Activated T-cell treated with anti-CD3 and anti-CD28 coated beads, Interleukin-2, amount 50 U/mL, for 1 hour (primary cell): ENCODE results near the gene TRIM44.
"Not testable (repeated sequence)": the region's sequence is repeated elsewhere in the genome, so short reads cannot be mapped to it uniquely, and the experiment has no call there.

ENCODE experiments used
- DNase-seq: peaks from one replicate; pipeline ENCODE4 v3.0.0-alpha.2; 2020

The TRIM44 gene

DNA sequence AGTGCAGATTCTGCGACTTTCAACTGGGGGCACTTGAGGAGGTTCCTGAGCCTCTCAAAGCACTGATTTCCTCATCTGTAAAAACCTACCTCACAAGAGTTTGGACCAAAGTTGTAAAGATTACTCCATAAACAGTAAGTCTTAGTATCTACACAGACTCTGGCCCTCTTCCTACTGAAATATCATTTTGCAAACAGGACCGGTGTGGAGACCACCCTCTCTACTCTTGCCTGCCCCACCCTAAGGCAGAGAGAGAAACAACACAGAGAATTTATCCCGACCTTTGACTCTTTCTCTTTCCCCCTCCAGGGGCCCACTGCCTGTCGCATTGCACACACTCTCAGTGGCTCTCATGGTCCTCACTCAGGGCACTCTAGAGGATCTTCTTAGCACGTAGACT, 163.4 kb downstream of the TRIM44 start:
- DNase-seq = no peak

DNA sequence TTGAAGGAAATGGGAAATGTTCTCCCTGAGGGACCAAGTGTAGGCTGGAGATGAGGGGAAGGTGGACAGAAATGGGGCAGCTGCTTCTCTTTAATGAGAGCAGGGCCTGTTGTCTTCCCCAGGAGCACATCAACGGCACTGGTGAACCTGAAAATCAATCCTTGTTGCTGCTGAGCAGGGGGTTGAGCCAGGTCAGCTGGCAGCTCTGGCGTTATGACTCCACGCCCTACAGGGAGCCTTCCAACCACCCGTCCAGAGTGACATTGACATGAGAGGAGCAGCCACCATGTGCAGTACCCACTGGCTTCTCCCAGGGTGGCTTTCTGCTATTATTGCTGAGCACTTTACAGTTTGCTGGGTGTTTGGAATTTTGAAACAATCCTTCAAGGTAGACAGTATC, 164.4 kb downstream of the TRIM44 start:
- DNase-seq = no peak

DNA sequence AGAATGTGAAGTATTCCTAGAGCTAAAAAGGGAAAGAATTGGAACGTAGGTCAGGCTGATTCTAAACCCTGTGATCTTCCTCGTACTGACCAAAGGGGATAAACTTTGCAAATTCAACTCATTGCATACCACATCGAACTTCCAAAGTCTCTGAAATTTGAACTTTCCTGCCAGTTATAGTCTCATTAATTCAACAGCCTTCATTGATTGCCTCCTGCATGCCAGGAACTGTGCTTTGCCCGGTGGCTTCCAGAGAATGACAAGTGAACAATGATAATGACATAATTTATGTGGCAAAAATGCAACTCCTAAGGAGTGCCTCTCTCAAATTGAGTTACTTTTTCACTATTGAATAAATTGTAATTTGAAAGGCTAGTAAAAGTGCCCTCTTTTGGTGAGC, 173.6 kb downstream of the TRIM44 start:
- DNase-seq = no peak

DNA sequence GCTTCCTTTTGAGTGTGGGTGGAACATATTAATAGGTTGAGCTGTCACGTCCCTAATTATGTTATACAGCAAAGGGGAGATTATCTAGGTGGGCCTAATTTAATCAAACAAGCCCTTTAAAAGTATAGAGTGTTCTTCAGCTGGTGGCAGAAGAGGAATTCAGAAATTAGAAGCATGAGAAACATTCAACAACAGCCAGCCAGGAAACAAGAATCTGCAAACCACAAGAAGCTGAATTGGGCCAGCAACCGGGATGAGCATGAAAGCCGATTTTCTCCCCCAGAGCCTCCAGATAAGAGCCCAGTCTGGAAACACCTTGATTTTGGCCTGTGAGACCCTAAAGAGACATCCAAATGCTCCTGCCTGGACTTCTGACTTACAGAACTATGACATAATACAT, 175.5 kb downstream of the TRIM44 start:
- DNase-seq = no peak

- not testable (repeated sequence) for DNase-seq
These were observed 176.3 kb downstream of the TRIM44 start for GRCh38 chr11:35838697-35839367.

GRCh38 chr11:35839368-35840161, 177.0 kb downstream of the TRIM44 start:
- DNase-seq = no peak

- DNase-seq = no peak
These were observed 179.2 kb downstream of the TRIM44 start for GRCh38 chr11:35841733-35842132.

- DNase-seq = no peak
These were observed 180.4 kb downstream of the TRIM44 start for GRCh38 chr11:35842958-35843357.

GRCh38 chr11:35844579-35844978, 182.0 kb downstream of the TRIM44 start:
- no peak for DNase-seq

DNA sequence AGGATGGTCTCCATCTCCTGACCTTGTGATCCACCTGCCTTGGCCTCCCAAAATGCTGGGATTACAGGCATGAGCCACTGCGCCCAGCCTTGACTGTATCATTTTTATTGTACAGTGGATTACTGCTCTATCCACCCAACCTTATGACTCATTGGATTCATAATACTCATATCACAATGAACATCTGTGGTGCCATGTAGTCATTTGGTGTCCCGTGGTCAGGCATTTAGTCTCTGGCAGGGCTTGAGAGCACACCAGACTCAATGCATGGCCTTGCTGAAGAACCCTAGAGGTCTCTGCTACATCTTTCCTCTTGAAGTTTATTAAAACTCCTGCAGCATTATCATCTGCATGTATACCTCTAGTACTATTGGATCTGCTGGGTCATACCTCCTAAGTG, 183.3 kb downstream of the TRIM44 start:
- no peak for DNase-seq

- no peak for DNase-seq
These were observed 184.3 kb downstream of the TRIM44 start for GRCh38 chr11:35846874-35847273.

- DNase-seq = no peak
These were observed 184.9 kb downstream of the TRIM44 start for GRCh38 chr11:35847473-35847872.

- no peak for DNase-seq
These were observed 186.0 kb downstream of the TRIM44 start for GRCh38 chr11:35848616-35849015.

- DNase-seq = no peak
These were observed 187.6 kb downstream of the TRIM44 start for GRCh38 chr11:35850191-35850590.

GRCh38 chr11:35851342-35851741, 188.8 kb downstream of the TRIM44 start:
- no peak for DNase-seq

DNA sequence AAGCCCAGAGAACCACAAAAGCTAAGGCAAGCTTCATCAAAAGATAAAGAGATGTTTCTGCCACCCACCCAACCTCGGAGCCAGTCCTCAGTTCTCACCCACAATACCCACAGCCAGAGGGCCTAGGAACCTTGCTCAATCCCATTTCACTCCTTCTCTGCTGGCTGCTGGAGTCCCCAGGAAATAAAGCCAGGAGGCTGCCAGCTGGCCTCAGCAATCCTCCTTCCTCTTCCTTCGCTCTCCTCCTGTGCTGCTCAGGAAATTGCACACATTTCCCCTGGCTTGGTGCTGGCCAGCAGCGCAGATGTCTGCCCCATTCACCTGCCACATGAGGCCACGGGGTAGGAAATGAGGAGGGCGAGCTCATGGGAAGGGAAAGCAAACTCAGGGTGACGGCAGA, 189.5 kb downstream of the TRIM44 start:
- DNase-seq = no peak

- DNase-seq = no peak
These were observed 191.4 kb downstream of the TRIM44 start for GRCh38 chr11:35853971-35854370.

DNA sequence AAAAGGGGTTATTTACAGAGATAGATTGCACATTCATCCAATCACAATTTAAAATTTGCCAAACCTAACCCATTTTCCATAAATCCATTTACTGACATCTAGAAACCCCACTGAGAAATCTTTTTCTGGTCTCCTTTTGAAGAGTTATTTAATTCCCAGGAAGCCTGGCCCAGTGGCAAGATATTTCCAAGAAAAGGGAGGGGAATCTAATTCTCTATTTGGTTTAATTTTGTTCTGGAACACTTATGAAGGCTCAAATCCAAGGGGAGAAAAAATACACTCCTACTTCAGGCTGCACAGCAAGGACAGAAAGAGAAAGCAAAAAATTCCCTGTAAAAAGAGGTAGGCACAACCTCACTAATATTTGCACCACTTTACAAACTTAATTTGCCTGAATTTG, 193.1 kb downstream of the TRIM44 start:
- no peak for DNase-seq

GRCh38 chr11:35856259-35856658, 193.7 kb downstream of the TRIM44 start:
- DNase-seq = no peak

DNA sequence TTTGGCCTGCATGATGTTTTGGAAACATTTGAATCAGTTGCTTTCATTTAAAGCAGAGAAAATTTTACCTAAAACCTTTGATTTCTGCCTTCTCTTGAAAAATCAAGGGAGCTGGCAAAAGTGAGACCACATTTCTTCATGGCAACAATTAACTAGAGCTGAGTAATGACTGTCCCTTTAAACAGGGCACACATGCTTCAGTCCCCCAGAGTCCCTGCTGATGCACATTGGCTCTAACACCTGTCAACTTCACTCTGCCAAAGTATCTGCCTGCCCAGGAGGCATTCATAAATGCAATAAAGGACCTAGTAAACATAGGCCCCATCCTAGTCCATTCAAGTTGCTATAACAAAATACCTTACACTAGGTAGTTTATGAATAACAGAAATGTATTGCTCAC, 194.2 kb downstream of the TRIM44 start:
- no peak for DNase-seq

GRCh38 chr11:35857922-35858321, 195.3 kb downstream of the TRIM44 start:
- no peak for DNase-seq

DNA sequence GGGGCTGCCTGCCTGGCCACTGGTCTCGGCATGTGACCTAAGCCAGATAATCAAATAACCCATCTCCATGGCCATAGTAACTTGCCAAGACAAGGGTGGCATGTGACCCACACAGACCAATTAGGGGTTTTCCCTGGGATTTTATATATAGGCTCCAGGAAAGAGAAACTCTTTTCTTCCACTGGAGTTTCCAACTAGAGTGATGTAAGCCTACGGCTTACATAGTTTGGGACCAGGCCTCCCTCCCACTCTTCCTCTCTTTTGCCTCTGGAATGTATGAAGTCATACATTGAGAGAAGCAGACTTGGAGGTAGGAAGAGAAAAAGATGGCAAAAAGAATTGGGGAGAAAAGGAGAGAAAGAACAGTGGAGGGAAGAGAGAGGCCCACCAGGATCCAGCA, 196.7 kb downstream of the TRIM44 start:
- DNase-seq = no peak

DNA sequence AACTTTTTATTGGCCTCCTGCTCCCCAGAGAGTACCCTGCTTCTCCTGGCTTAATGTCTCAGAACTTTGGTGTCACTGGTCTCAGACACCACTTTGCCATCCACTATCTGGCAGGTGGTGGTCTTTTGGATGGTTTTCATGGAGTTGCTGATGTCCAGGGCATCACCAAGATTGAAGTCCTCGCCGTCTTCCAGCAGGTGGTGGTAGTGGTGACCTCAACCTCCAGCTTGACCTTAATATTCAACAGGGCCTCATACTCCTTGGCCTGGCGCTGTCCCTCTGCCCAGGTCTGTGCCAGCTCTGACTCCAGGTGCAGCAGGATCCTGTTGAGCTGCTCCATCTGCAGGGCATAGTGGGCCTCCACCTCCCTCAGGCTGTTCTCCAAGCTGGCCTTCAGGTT, 197.6 kb downstream of the TRIM44 start:
- DNase-seq = not testable (repeated sequence)

DNA sequence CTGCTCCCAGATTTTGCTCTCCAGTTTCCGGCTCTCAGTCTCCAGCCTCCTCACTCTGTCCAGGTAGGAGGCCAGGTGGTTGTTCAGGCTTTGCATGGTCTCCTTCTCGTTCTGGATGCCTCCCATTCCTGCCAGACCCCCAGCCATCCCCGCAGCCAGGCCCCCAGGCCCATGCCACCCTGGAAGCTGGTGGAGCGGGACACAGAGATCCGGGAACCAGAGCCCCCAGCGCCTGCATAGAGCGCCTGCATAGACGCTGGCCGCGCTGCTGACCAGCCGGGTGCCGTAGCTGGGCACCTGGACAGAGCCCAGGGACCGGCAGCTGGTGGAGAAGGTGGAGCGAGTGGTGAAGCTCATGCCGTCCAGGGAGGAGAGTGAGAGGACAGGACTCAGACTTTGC, 198.6 kb downstream of the TRIM44 start:
- DNase-seq = no peak

GRCh38 chr11:35862666-35863065, 200.1 kb downstream of the TRIM44 start:
- DNase-seq = no peak
